SK-N-SH (cell line): ENCODE data around the gene GNAT2.

Source experiments
- CTCF ChIP-seq: fragments of 200-600 bp; sonication (generic); IDR thresholded peaks from 2 replicates; pipeline ENCODE4 v1.6.1; 2017; ENCODE audit warnings: antibody characterized with exemption, mild to moderate bottlenecking, moderate library complexity
- EP300 ChIP-seq, 2 experiments: IDR thresholded peaks; 2 replicates each; pipeline versions ENCODE4 v1.4.0 to v1.6.1; 2012; ENCODE audit warnings: borderline replicate concordance in 1 of 2, low read depth in 1 of 2, low read length in 1 of 2
- JUND ChIP-seq: IDR thresholded peaks from 2 replicates; pipeline ENCODE4 v1.4.0; 2012
- MAX ChIP-seq: IDR thresholded peaks from 2 replicates; pipeline ENCODE4 v1.4.0; 2012; ENCODE audit warnings: low read depth
- POLR2AphosphoS5 ChIP-seq: IDR thresholded peaks from 2 replicates; pipeline ENCODE4 v1.6.1; 2012; ENCODE audit warnings: low read depth, low read length
- RAD21 ChIP-seq: IDR thresholded peaks from 2 replicates; pipeline ENCODE4 v1.6.1; 2012; ENCODE audit warnings: mild to moderate bottlenecking, low read length

- no peak for TF ChIP-seq JUND
- TF ChIP-seq POLR2AphosphoS5, result no peak
- TF ChIP-seq RAD21, result no peak
- TF ChIP-seq CTCF, result peak; percentile 20; the same call in 1 of the 2 replicates
- peak; percentile 29 for TF ChIP-seq MAX
- no peak for TF ChIP-seq EP300 (IDR thresholded peaks at IDR 0.05; ENCODE audit: borderline replicate concordance in 1 of 2, low read depth in 1 of 2, low read length in 1 of 2)
These were observed 36.5 kb upstream of the GNAT2 start, which contains the start of gene GSTM4 for GRCh38 chr1:109655615-109656519.
